A549 (cell line): ENCODE measurements around the gene TMEM196.

Experiments used
- MAFK ChIP-seq: fragments of 450-650 bp; IDR thresholded peaks from 2 replicates; pipeline ENCODE4 v1.6.1; 2014; ENCODE audit not compliant: partially characterized antibody
- TP53 ChIP-seq: fragments of 250-450 bp; sonication (Bioruptor Pico); IDR thresholded peaks from 2 replicates; pipeline ENCODE4 v1.5.0; 2021; ENCODE audit warnings: mild to moderate bottlenecking, moderate library complexity

DNA sequence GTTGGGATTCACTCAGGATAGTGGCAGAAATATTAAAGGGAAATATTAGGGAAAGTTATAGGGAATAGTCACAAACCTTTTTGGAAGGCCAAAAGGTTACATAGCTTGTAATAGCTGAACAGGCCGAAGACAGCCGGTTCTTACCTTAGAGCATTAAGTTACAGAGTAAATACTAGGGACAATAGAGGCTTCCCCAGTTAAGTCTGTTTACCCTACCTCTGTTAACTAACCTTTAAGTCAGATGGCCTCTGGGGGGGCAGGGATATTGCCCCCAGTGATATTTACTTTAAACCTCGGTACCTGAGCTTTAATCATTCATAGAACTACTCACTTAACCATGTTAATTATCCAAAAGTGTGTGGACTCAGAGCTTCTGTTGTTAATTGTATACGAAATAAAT lies 71.9 kb downstream of the TMEM196 start:
- TF ChIP-seq MAFK (no peak), TP53 (CRISPR knock-in tag) (no peak)
